Measurements from ENCODE around the gene WDR41.
"Not testable (repeated sequence)": the region's sequence is repeated elsewhere in the genome, so short reads cannot be mapped to it uniquely, and the experiment has no call there.

Gene WDR41

GRCh38 chr5:77402796-77403195 is 89.3 kb downstream of the WDR41 start:
- DNase-seq (ENCODE audit: low spot score), result no peak

- DNase-seq (ENCODE audit: low spot score), result no peak
Observed at GRCh38 chr5:77400645-77401044, 91.5 kb downstream of the WDR41 start.

GRCh38 chr5:77398896-77399295 is 93.2 kb downstream of the WDR41 start:
- DNase-seq (ENCODE audit: low spot score), result no peak

GRCh38 chr5:77398458-77398857 is 93.7 kb downstream of the WDR41 start:
- DNase-seq (ENCODE audit: low spot score), result no peak

GRCh38 chr5:77397686-77398292 is 94.3 kb downstream of the WDR41 start:
- DNase-seq (ENCODE audit: low spot score), result peak; percentile 21

- no peak for DNase-seq (ENCODE audit: low spot score)
Observed at GRCh38 chr5:77396017-77396416, 96.1 kb downstream of the WDR41 start.

GRCh38 chr5:77394064-77394715 is 97.9 kb downstream of the WDR41 start:
- DNase-seq (ENCODE audit: low spot score), result no peak

- no peak for DNase-seq (ENCODE audit: low spot score)
Observed at GRCh38 chr5:77391240-77391765, 100.8 kb downstream of the WDR41 start.

GRCh38 chr5:77390795-77391194 is 101.3 kb downstream of the WDR41 start:
- DNase-seq (ENCODE audit: low spot score), result no peak

- no peak for DNase-seq (ENCODE audit: low spot score)
Observed at GRCh38 chr5:77390221-77390620, 101.9 kb downstream of the WDR41 start.

- no peak for DNase-seq (ENCODE audit: low spot score)
Observed at GRCh38 chr5:77389746-77390145, 102.4 kb downstream of the WDR41 start.

- not testable (repeated sequence) for DNase-seq (ENCODE audit: low spot score)
Observed at GRCh38 chr5:77386340-77386739, 105.8 kb downstream of the WDR41 start.

GRCh38 chr5:77383336-77383735 is 108.8 kb downstream of the WDR41 start:
- DNase-seq (ENCODE audit: low spot score), result not testable (repeated sequence)

Data from COLO829 (cell line).